BJ (cell line): ENCODE results near the gene MOB1A. TPM values are rescaled to one million over a fixed set of nuclear protein-coding genes. Genes with fewer than 3 reads are reported as not detected.

Experiments used
- CTCF ChIA-PET: fragments of 350-600 bp; formaldehyde crosslinking; extraction: SDS; loops from one replicate; lab custom pipeline; 2021; ENCODE audit warnings: antibody characterized with exemption, inconsistent platforms; lab: Yijun Ruan, JAX
- POLR2A ChIA-PET: fragments of 300-600 bp; sonication (Branson Sonifier 250); formaldehyde crosslinking; extraction: SDS; loops from one replicate; lab custom pipeline; 2021; ENCODE audit warnings: antibody characterized with exemption; lab: Charles Lee
- DNase-seq: peaks from one replicate; pipeline ENCODE4 v3.0.0-alpha.2; 2011; ENCODE audit warnings: low read depth
- H3K27me3 ChIP-seq: 2 replicates; pipeline ENCODE4 v1.6.0; 2011; ENCODE audit warnings: low read length; ENCODE audit not compliant: control insufficient read depth, insufficient read depth
- H3K36me3 ChIP-seq: 2 replicates; pipeline ENCODE4 v1.5.1; 2011; ENCODE audit warnings: low read length; ENCODE audit not compliant: control insufficient read depth, insufficient read depth
- H3K4me3 ChIP-seq: 2 replicates; pipeline ENCODE4 v1.5.1; 2011; ENCODE audit warnings: low read depth, mild to moderate bottlenecking, control low read depth, low read length
- polyA plus RNA-seq: library from polyadenylated mRNA; depleted of rRNA; stranded (reverse); fragments of >200 nt; gene quantifications from 2 replicates; pipeline ENCODE4 v1.2.3, GENCODE V29; 2011
- TF ChIP-seq, protein P1 (sequence below): IDR thresholded peaks from 2 replicates; pipeline ENCODE4 v1.5.1; 2011; ENCODE audit warnings: low read depth, mild to moderate bottlenecking, control low read depth, inconsistent platforms, low read length, moderate library complexity; ENCODE audit not compliant: insufficient read depth

MOB1A gene
- polyA plus RNA-seq, 1 experiment: 19.1 TPM

DNA sequence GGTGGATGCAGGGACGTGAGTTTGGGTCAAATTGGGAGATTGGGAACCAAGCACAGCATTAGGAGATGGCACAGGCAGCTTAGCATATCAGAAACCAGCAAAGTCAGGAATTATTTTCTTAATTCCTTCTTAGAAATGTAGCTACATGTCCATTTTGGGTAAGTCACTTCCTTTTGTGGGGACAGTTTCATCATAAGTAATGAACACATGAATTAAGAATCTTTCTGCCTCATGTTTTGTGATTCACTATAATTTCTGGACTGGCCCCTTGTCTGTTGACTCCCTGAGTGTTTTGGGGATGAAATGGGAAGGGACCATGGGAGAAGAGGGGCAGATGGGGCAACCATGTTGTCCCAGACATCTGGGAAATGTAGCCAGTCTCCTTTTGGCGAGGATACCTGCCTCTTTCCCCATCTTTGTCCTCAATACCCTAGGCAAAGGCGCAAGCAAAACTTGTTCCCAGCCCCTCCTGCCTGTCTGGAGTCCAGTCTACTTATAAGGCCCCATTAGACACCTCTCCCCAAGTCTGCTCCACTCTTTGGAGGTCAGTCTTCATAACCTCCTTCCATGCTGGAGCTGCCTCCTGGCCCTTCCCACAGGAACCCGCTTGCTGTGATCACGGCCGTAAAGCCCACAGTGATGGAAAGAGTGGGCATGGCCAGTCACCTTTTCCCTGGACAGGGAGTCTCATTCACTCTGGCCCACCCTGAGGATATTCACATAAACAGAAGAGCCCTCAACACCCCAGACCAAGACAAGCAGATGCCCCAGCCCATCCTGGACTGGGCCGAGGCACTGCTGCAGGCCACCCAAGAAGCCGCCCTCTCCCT, 45.5 kb upstream of the MOB1A start:
- CTCF ChIA-PET: no interaction called here
- Histone ChIP-seq H3K27me3 (no peaks in the 10 kb centered on the region), H3K4me3 (no peak overlapping the region), H3K36me3 (peaks cover 2% of the 10 kb centered on the region)
- POLR2A ChIA-PET: no interaction called here
- TF ChIP-seq, protein P1, sequence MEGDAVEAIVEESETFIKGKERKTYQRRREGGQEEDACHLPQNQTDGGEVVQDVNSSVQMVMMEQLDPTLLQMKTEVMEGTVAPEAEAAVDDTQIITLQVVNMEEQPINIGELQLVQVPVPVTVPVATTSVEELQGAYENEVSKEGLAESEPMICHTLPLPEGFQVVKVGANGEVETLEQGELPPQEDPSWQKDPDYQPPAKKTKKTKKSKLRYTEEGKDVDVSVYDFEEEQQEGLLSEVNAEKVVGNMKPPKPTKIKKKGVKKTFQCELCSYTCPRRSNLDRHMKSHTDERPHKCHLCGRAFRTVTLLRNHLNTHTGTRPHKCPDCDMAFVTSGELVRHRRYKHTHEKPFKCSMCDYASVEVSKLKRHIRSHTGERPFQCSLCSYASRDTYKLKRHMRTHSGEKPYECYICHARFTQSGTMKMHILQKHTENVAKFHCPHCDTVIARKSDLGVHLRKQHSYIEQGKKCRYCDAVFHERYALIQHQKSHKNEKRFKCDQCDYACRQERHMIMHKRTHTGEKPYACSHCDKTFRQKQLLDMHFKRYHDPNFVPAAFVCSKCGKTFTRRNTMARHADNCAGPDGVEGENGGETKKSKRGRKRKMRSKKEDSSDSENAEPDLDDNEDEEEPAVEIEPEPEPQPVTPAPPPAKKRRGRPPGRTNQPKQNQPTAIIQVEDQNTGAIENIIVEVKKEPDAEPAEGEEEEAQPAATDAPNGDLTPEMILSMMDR: no peak
- DNase-seq: no peak

DNA sequence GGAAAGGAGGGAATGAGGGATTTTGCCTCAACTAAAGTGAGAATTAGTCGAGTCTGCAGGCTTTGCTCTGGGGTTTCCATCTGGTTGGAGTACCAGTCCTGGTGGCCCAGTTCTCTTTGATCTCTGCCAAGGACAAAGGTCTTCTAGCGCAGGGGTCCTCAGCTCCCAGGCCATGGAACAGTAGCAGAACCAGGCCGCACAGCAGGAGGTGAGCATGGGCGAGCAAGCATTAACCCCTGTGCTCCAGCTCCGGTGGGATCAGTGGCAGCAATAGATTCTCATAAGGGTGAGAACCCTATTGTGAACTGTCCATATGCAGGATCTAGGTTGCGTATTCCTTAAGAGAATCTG, 43.6 kb upstream of the MOB1A start:
- TF ChIP-seq, protein P1: no peak
- ChIA-PET CTCF (interaction anchor here (0.6 to 1.6 kb wide), 2 partner anchors 43 to 329 kb away, joined by 3 to 4 read pairs; partner anchors contain the start of genes ACTG2 and MOB1A), POLR2A (no interaction called here)
- no peak for DNase-seq
- Histone ChIP-seq H3K27me3 (no peaks in the 10 kb centered on the region), H3K4me3 (no peak overlapping the region), H3K36me3 (peaks cover 2% of the 10 kb centered on the region)

DNA sequence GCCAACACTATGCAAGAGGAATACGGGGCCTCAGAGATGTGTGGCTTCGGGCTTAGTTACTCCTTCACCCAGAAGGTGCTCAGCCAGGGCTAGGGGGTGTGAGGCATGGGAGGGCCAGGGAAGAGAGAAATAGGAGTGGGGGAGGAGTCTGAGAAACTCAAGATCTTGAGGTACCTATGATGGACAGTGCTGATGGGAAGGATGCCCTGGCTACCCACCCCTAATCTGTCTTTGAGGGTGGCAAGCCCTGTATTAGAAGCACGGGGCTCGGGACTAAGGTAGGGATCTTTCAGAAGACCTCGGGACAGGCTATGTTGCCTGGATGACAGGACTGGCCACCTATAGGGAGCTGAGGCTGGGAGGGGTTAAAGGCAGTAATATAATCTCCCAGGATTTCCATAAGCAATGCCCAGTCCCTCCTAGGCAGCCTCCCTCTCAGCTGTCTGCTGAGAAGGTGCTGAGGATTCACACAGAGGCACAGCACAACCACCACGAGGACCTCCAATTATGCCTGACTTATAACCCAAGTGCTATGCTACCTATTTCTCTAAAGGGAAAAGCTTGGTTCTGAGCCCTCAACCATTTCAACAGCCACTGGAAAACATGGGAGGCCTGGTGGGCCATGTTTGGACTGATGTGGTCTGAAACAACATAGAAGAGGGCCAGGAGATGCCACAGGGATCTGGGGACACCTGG, 43.1 kb upstream of the MOB1A start:
- CTCF ChIA-PET: interaction anchor here (0.6 to 1.6 kb wide), 2 partner anchors 43 to 329 kb away, joined by 3 to 4 read pairs; partner anchors contain the start of genes ACTG2 and MOB1A
- TF ChIP-seq, protein P1: no peak
- POLR2A ChIA-PET: no interaction called here

DNA sequence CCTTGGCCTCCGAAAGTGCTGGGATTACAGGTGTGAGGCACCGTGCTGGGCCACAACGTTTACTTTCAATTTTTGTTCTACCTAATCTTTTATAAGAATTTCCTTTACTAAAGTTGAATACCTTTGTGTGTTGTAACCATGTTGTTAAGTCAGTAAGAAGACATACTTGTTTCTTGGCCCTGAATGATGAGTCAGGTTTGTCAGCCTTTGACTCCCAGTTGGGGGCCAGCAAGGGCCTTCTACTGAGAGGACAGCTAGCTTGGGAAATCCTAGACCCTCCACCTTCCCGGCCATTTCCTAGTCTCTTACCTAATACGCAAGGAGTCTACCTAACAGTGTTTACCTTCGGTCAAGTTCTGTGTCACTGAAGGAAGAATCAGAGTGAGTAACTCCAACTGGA, 42.4 kb upstream of the MOB1A start:
- CTCF ChIA-PET: interaction anchor here (0.8 kb wide), 1 partner anchor 8 kb away, joined by 3 read pairs; no protein-coding TSS in a partner anchor
- Histone ChIP-seq H3K4me3 (no peak overlapping the region), H3K36me3 (peaks cover 4% of the 10 kb centered on the region), H3K27me3 (no peaks in the 10 kb centered on the region)
- DNase-seq: no peak
- TF ChIP-seq, protein P1: no peak
- POLR2A ChIA-PET: no interaction called here

More for the DNA sequence above, 43.1 kb upstream of the MOB1A start:
- Histone ChIP-seq H3K27me3 (no peaks in the 10 kb centered on the region), H3K4me3 (no peak overlapping the region), H3K36me3 (peaks cover 2% of the 10 kb centered on the region)
- no peak for DNase-seq

DNA sequence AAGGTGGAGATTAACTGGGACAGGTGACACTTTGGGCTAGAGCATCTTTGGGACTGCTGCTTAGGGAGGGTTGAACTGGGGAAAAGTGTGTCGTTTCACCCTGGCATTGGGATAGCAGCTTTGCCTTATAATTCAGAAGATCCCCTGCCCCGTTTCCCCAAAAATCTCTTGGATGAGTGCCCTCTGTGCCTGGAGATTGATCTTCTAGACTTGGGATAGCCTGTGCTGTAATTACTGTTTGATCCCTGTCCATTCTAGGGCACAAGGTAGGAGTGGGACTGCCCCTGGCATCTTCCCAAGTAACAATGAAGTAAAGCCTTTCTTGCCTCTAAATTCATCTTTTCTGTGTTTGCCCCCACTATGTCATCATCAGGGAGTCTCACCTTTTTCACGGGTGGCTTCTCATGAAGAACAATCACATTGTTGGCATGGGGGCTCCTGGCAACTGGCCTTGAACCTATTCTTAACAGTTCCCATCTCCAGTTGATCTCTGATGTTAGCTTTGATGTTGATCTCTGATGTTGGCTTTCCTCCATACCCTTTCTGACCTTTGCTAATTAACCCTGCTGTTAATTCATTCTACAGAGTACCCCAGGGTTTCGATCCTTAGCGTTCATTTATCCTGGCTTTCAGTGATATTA, 41.3 kb upstream of the MOB1A start:
- no peak overlapping the region for H3K4me3 ChIP-seq
- no peak for DNase-seq
- ChIA-PET CTCF (no interaction called here), POLR2A (no interaction called here)
- no peaks in the 10 kb centered on the region for H3K27me3 ChIP-seq
- peaks cover 6% of the 10 kb centered on the region for H3K36me3 ChIP-seq
- TF ChIP-seq, protein P1: no peak
